Activated T-cell treated with anti-CD3 and anti-CD28 coated beads for 4 hours (primary cell): ENCODE data around the gene NRXN3.
"Not testable (repeated sequence)": the region's sequence is repeated elsewhere in the genome, so short reads cannot be mapped to it uniquely, and the experiment has no call there.

Experiments
- DNase-seq: peaks from one replicate; pipeline ENCODE4 v3.0.0-alpha.2; 2020

NRXN3 gene

DNA sequence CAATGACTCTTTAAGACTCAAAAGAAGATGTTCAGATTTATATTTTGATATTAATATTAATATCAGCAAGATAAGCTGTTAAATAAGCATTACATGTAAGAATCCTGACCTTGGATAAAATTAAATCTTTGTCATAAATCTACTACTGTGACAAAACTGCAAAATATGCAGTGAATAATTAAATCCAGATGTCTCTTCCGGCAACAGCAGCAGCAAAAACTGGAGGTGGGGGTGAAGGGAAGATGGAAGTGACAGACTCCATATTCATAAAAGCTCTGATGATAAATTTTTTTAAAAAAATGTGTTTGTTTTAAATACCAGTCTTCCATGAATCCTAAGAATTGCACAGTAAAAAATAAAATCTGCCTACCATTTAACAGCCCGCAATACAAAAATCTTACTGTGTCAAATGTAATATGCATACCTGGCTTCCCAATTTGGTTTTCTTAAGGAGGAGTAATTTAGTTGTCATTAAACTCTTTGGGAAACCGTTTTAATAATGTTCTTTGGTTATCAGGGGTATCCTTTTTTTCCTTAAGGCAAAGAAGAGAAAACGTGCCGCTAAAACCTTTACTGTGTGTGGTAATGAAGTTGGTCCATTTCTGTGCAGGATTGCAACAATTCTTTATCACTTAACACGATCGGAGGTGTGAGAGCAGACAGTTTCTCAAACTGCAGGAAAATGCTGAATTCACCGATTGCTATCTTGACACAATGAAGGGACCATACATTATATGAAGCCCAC, 1562.9 kb downstream of the NRXN3 start:
- no peak for DNase-seq

- no peak for DNase-seq
Observed at GRCh38 chr14:79734151-79734550, 1564.0 kb downstream of the NRXN3 start.

GRCh38 chr14:79734656-79735055, 1564.5 kb downstream of the NRXN3 start:
- no peak for DNase-seq

DNA sequence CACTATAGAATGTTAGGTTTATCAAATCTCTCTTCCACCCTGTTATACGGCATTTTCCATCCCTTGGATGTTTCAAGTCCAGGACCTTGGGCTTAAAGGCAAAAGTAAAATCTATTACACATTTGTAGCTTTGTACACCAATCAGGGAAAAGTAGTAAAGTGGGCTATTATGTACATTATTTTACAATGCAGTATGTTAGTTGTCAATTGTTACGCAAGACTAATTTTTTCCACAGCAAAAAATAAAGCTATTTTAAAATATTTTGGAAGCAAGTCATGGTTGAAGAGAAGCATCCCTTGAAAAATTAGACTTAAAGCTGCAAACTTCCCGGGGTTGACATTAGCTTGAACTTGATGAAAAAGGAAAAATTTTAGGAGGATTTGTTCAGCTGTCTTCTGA, 1564.9 kb downstream of the NRXN3 start:
- DNase-seq = no peak

DNA sequence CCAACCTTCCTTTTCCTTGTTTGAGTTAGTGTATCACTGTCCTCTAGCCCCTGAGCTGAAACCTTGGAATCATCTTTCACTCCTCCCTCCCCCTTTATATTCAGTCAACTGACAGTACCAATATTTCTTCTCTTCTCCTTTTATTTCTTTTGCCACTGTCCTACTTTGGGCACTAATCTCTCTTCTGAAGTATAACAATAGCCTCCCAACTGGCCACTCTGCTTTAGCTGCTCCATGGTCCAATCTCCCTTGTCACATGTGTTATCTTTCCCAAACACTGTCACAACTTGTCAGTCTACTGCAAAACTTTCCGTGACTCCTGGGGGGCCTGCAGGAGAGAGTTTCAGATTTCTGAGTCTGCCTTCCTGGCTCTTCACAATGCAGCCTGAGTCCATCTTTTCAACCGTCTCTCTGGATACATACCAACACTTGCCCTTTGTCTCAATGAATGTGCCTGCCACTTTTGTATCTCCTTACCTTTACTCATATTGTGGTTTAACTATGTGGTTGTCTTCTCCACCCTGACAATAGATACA, 1570.0 kb downstream of the NRXN3 start:
- no peak for DNase-seq

DNA sequence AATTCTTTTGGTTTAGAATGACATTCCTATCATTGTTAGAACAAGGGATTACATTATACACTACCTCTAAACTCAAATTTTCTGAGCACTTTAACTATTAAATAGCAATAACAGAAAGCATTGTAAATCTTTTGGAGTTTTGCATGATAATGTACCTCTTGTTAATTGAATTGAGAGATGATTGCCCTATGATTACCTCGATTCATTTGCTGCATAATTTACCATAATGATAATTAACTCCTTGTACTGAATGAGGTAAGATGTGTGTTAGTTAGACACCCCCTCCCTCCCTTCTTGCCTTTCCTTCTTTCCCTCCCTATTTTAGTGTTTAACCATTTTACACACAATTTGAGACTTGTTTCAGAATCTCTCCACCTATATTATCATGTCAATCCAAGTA, 1572.0 kb downstream of the NRXN3 start:
- DNase-seq = no peak

DNA sequence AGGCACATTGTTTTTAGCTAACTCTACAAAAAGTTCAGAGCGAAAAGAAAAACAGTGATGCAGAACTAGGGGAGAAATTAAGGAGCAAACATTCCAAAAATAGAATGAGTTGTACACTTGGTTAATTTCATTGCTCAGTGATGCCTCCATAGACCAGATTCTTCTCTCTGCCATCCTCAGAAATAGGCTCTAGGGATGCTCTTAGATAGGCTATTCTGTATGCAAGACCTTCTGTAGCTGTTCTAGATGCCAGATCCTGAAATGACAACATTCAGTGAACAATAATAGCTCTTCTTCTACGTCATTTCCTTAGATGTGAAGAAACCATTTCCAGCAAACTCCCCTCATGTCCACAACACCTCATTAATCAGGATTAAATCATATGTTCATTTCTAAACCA, 1574.9 kb downstream of the NRXN3 start:
- DNase-seq = no peak

DNA sequence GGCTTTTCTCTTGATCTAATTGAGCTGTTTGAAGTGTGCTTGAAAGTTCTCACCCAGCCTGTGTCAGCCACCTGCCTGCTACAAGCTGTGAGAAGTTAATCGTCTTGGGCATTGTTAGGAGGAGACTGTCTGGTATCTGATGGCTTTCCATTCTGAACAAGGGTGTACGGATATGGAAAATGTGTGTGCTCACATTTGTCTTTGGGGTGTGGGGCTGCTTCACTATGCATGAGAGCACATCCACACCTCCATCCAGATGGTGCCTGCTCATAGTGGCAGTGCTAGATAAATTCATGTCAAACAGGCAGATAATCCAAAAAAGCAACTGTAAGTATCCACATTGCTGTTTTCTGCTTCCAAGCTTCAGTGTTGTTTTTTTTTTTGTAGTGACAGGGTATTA, 1578.9 kb downstream of the NRXN3 start:
- no peak for DNase-seq

- DNase-seq = no peak
Observed at GRCh38 chr14:79758985-79759384, 1588.8 kb downstream of the NRXN3 start.

DNA sequence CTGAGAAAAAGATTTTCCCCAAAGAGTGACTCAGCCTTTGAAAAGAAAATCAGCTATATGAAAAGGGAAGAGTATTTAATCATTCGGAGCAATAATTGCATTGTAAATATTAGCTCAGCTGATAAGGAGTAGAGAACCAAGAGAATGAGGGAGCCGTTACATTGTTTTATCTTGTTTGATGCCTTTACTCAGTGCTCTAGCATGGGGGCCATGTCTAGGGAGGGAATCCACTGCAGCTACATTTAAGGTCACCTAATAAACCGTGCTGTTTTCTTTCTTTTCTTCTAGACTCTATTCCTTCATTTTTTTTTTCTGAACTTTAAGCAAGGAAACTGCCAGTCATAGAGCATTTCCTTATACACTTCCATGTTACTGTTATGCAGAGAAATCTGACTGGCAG, 1594.2 kb downstream of the NRXN3 start:
- no peak for DNase-seq

GRCh38 chr14:79766511-79766910, 1596.3 kb downstream of the NRXN3 start:
- no peak for DNase-seq

DNA sequence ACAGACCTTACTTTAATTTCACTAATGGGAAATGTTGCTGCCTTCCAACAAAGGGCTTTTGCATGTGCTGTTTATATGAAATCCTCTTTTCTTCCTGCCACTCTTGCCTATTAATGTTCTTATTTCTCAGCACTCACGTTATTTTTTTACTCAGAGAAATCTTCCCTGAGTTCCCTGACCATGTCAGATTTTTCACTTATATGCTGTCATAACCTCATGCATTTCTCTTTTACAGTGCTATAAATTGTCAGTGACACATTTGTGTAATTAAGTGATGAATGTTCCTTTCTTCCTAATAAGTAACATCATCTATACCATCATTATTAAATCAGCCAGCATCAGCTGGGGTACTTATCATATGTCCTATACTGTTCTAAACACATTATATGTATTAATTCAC, 1597.1 kb downstream of the NRXN3 start:
- DNase-seq = no peak

DNA sequence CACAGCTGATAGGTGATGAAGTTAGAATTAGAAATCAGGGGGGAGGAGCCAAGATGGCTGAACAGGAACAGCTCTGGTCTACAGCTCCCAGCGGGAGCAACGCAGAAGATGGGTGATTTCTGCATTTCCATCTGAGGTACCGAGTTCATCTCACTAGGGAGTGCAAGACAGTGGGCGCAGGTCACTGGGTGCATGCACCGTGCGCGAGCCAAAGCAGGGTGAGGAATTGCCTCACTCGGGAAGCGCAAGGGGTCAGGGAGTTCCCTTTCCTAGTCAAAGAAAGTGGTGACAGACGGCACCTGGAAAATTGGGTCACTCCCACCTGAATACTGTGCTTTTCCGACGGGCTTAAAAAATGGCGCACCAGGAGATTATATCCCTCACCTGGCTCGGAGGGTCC, 1597.5 kb downstream of the NRXN3 start:
- not testable (repeated sequence) for DNase-seq

GRCh38 chr14:79781882-79782281, 1611.7 kb downstream of the NRXN3 start:
- DNase-seq = no peak

- no peak for DNase-seq
Observed at GRCh38 chr14:79783041-79783440, 1612.9 kb downstream of the NRXN3 start.

DNA sequence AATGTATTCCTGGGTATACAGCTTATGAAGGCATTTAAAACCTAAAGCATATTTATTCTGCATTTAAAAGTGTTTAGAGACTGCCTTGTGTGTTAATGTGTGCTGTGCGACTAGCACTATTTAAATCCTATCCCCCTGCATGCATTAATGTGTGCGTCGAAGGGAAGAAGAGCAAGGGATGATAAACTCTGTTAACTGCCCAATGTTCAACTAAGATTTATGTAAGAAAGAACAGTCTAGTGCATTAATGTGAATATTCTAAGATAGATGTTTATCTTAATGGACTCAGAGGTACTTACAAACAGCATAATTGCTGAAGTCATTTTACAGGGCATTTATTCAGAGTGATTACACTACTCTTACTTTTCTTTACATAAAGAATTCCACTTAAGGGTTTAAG, 1616.3 kb downstream of the NRXN3 start:
- DNase-seq = no peak

GRCh38 chr14:79788346-79788745, 1618.2 kb downstream of the NRXN3 start:
- no peak for DNase-seq

GRCh38 chr14:79791055-79791732, 1621.0 kb downstream of the NRXN3 start:
- no peak for DNase-seq

GRCh38 chr14:79802093-79802492, 1631.9 kb downstream of the NRXN3 start:
- DNase-seq = no peak

GRCh38 chr14:79805636-79806035, 1635.5 kb downstream of the NRXN3 start:
- DNase-seq = no peak

- no peak for DNase-seq
Observed at GRCh38 chr14:79809849-79810612, 1639.9 kb downstream of the NRXN3 start.

DNA sequence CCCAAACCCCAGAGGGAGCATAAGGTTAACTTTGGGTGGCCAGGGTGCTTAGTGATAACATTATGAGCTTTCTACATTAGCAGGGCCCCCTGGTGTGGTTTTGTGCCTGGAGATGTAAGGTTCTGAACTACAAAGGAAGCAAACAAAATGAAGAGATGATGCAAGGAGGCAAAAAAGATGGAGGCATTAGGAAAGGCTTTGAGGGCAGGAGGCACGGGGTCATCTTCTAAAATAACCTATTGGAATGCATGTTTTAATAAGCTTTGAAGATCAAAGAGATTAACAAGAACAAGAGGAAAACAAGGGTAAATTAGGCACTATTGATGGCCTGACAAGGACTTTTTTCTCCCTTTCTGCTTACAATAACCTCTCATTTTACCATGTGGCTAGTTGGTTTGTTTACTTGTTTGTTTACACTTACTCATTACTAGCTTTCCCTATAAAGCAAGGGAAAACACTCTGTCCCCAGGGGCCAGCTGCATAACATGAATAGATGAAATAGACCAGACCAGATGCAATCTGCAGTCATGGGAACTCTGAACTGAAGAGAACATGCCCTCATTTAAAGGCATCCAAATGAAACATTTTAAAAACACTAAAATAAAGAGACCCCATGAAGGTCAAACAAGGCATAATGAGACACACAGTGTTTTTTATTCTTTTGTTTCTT, 1650.8 kb downstream of the NRXN3 start:
- DNase-seq = no peak

DNA sequence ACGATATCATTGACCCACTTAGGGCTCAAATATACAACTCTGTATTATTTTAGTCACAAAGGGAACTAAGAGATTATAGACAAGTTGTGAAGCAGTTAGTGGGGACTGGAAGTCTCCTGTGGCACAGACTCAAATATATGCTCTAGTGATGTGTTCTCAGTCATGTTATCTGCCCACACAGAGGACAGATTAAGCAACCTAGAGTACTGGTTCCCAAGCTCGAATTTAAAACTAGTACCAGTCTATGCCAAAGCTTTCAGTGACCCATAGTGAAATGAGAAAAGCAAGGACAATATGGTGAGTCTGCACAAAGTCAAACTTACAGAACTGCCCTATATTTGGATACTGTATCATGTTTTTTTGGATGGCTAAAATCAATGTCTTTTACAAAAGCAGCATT, 1651.9 kb downstream of the NRXN3 start:
- DNase-seq = no peak
